Osteoblast (primary cell): ENCODE data around the gene MFRP. TPM values are rescaled to one million over a fixed set of nuclear protein-coding genes. Genes with fewer than 3 reads are reported as not detected.

ENCODE experiments used
- DNase-seq: peaks from one replicate; pipeline ENCODE4 v3.0.0; 2011; ENCODE audit warnings: low spot score, mixed read lengths; ENCODE audit not compliant: insufficient read length; ENCODE audit errors: missing footprints
- H2AFZ ChIP-seq: 2 replicates; pipeline ENCODE4 v1.6.0; 2011; ENCODE audit warnings: mild to moderate bottlenecking, low read length
- H3K27ac ChIP-seq: 2 replicates; pipeline ENCODE4 v1.5.1; 2011; ENCODE audit warnings: mild to moderate bottlenecking, low read depth, low read length, moderate library complexity
- H3K27me3 ChIP-seq: 2 replicates; pipeline ENCODE4 v1.6.0; 2012; ENCODE audit warnings: mild to moderate bottlenecking, control low read depth, inconsistent platforms, low read length, moderate library complexity; ENCODE audit not compliant: insufficient read depth
- H3K36me3 ChIP-seq: 2 replicates; pipeline ENCODE4 v1.5.1; 2011; ENCODE audit warnings: mild to moderate bottlenecking, low read length, control low read depth, moderate library complexity; ENCODE audit not compliant: insufficient read depth
- H3K4me1 ChIP-seq: 2 replicates; pipeline ENCODE4 v1.5.1; 2011; ENCODE audit warnings: mild to moderate bottlenecking, low read length, control low read depth, moderate library complexity; ENCODE audit not compliant: insufficient read depth
- H3K4me2 ChIP-seq: 2 replicates; pipeline ENCODE4 v1.6.0; 2011; ENCODE audit warnings: mild to moderate bottlenecking, low read length; ENCODE audit not compliant: insufficient read depth
- H3K4me3 ChIP-seq: fragments of 200-600 bp; sonication (generic); 3 replicates; pipeline ENCODE4 v1.5.1; 2012; ENCODE audit warnings: mild to moderate bottlenecking, low read length, inconsistent platforms; ENCODE audit not compliant: insufficient read depth
- H3K79me2 ChIP-seq: 2 replicates; pipeline ENCODE4 v1.6.0; 2012; ENCODE audit warnings: mild to moderate bottlenecking, low read length, control low read depth, inconsistent platforms; ENCODE audit not compliant: insufficient read depth
- H3K9me3 ChIP-seq: 2 replicates; pipeline ENCODE4 v1.5.1; 2011; ENCODE audit warnings: low read depth, low read length, control low read depth
- H4K20me1 ChIP-seq: 2 replicates; pipeline ENCODE4 v1.6.0; 2012; ENCODE audit warnings: mild to moderate bottlenecking, low read length, control low read depth; ENCODE audit not compliant: insufficient read depth
- CTCF ChIP-seq: IDR thresholded peaks from 2 replicates; pipeline ENCODE4 v1.5.1; 2011; ENCODE audit warnings: mild to moderate bottlenecking, low read depth, low read length, moderate library complexity; ENCODE audit errors: extremely low read depth
- total RNA-seq: library from RNA; depleted of rRNA; stranded (reverse); fragments of >200 nt; gene quantifications from 2 replicates; pipeline ENCODE4 v1.2.3, GENCODE V29; 2012

Gene MFRP
- total RNA-seq, 1 donor, result not detected

- Histone ChIP-seq H3K79me2 (no peaks in the 10 kb centered on the region), H3K27me3 (no peaks in the 10 kb centered on the region), H3K27ac (no peak overlapping the region), H2AFZ (no peak overlapping the region), H3K4me1 (peaks cover 46% of the 10 kb centered on the region), H3K9me3 (no peaks in the 10 kb centered on the region), H3K4me3 (peak overlapping the region; percentile 53), H3K4me2 (peak overlapping the region; percentile 44), H4K20me1 (no peaks in the 10 kb centered on the region), H3K36me3 (no peaks in the 10 kb centered on the region)
- DNase-seq, result no peak
- TF ChIP-seq CTCF, result no peak
Measured at GRCh38 chr11:119363081-119363850, 16.8 kb upstream of the MFRP start.

DNA sequence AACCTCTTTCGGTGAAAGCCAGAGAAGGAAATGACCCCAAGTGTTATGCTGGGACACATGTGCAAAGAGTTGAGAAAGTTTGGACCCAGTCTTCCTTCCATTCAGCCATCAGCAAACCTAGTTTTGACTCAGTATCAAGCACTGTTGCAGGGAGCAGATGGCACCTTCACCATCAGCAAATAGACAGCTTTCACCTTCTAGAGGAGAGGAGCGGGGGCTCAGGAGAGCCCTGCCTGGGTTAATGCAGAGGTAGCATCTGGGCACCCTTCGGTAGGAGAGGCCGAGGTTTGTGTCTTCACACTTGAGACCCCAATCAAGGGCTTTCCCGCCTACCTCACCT is 16.2 kb upstream of the MFRP start:
- H3K4me1 ChIP-seq, result peaks cover 41% of the 10 kb centered on the region
- H3K79me2 ChIP-seq, result no peaks in the 10 kb centered on the region
- no peaks in the 10 kb centered on the region for H4K20me1 ChIP-seq
- H3K27me3 ChIP-seq, result no peaks in the 10 kb centered on the region
- no peak overlapping the region for H3K27ac ChIP-seq
- H3K36me3 ChIP-seq, result no peaks in the 10 kb centered on the region
- H3K9me3 ChIP-seq, result no peaks in the 10 kb centered on the region
- H3K4me3 ChIP-seq, result no peak overlapping the region
- H2AFZ ChIP-seq, result no peak overlapping the region
- no peak overlapping the region for H3K4me2 ChIP-seq
- no peak for DNase-seq
- no peak for TF ChIP-seq CTCF

DNA sequence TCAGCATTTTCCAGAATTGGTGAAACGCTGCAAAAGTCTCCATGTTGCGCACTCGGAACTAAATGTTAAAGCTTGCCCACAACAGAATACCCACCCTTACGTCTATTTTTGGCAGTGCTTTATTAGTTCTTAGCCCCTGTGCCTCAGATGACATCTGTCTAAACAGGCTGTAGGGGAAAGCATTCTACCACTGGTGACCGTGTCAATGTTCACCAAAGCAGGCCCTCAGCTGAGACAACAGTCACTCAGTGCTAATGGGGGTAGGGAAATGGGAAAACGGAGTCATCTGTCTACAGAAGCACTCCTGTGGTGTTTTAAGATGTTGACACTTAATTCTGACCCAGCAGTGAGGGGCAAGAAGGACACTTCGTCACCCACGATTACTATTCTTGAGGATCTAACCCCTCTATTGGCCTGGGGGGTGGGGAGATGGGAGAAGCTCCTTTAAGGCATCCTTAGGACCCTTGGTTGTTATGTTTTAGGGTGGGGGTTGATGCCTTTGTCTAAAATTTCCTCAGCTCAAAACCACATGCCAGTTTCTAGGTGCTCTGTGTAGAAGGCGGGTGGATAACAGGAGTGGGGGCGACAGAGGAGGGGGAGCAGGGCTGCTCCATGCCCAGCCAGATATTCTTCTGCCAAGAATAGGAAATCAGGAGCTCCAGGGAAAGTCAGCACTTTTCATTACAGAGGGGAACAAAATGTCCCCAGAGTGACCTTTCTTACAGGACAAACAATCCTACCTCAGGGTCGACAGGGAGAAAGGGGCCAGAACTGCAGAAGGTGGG is 15.6 kb upstream of the MFRP start:
- no peak for TF ChIP-seq CTCF
- Histone ChIP-seq H3K4me2 (peak overlapping the region; percentile 58), H4K20me1 (no peaks in the 10 kb centered on the region), H2AFZ (no peak overlapping the region), H3K9me3 (no peaks in the 10 kb centered on the region), H3K79me2 (no peaks in the 10 kb centered on the region), H3K36me3 (no peaks in the 10 kb centered on the region), H3K4me3 (peak overlapping the region; percentile 25), H3K27ac (peak overlapping the region; percentile 65), H3K27me3 (no peaks in the 10 kb centered on the region), H3K4me1 (peaks cover 35% of the 10 kb centered on the region)
- DNase-seq, result no peak
